HCT116 (cell line): ENCODE measurements around the gene POLE3.

Source experiments
- CEBPB ChIP-seq: IDR thresholded peaks from 2 replicates; pipeline ENCODE4 v1.6.1; 2012; ENCODE audit warnings: low read depth
- CTCF ChIP-seq, 3 experiments: fragments of 200-600 bp in 1 of 3; sonication (generic) in 1 of 3; IDR thresholded peaks in 2 of 3; conservative IDR thresholded peaks in 1 of 3; 2 replicates each; pipeline ENCODE4 v1.5.1; 2012 to 2017; ENCODE audit warnings: low read depth in 2 of 3, low read length in 2 of 3, antibody characterized with exemption in 1 of 3, borderline replicate concordance in 1 of 3, control low read depth in 1 of 3, mild to moderate bottlenecking in 1 of 3, mixed read lengths in 1 of 3, mixed run types in 1 of 3, moderate library complexity in 1 of 3; ENCODE audit not compliant: insufficient read depth in 1 of 3
- EZH2 ChIP-seq: fragments of 200-600 bp; sonication (generic); IDR thresholded peaks from 2 replicates; pipeline ENCODE4 v1.6.1; 2017; ENCODE audit warnings: antibody characterized with exemption, mixed run types
- EZH2phosphoT487 ChIP-seq: fragments of 200-600 bp; IDR thresholded peaks from 2 replicates; pipeline ENCODE4 v1.6.1; 2018; ENCODE audit warnings: antibody characterized with exemption, borderline replicate concordance
- POLR2A ChIP-seq: IDR thresholded peaks from 2 replicates; pipeline ENCODE4 v1.7.0; 2011; ENCODE audit warnings: borderline replicate concordance; ENCODE audit not compliant: insufficient read depth, insufficient read length; ENCODE audit errors: extremely low read depth
- SRF ChIP-seq: IDR thresholded peaks from 2 replicates; pipeline ENCODE4 v1.6.1; 2012; ENCODE audit warnings: low read depth
- YY1 ChIP-seq: IDR thresholded peaks from 2 replicates; pipeline ENCODE4 v1.6.1; 2011; ENCODE audit warnings: low read length, low read depth, moderate library complexity, mild to moderate bottlenecking; ENCODE audit not compliant: insufficient replicate concordance; ENCODE audit errors: extremely low read depth

DNA sequence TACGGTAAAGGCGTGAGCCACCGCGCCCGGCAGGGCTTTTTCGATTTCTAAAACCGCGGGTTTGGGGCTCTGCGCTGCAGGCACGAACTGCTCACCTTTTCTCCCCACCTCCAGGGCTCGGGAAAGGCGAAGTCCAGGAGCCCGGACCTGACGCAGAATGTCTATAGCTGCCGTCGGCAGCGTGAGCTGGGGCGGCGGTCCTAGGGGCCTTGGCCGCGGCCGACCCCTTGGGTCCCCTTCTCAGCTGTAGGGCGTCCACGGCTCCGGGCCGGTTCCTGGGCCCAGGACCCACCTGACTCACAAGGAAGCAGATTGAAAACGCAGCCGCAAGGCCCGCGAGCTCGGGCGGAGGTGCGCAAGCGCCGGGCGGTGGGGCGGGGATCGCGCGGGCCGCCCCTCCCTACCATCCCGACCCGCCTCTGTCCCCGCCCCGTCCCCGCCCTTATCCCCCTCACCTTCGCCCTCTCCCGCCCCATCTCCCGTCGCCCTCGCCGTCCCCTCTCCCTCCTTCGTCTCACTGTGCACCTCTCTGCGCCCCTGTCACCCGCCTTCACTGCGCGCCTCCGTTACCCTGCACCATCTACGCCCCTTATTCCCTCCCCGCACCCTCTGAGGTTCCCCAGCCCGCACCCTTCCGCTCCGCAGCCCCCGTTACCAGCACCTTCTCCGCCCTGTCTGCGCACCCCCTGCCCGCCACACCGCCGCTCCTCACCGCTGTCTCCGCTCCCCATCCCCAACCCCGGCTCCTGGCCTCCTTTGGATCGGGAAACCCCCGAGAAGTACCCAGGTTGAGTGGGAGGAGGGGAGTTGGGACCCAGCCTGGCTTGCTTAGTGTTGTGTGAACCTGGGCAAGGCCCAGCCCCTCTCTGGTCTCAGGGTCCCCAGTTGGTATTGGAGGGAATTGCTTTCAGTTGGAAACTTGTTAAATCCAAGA is 33.6 kb downstream of the POLE3 start, which contains the start of gene HDHD3:
- TF ChIP-seq CTCF (IDR thresholded peaks at IDR 0.05 in 2 of 3, conservative IDR thresholded peaks at IDR 0.05 in 1 of 3; ENCODE audit: borderline replicate concordance in 1 of 3, insufficient read depth in 1 of 3, low read depth in 2 of 3, low read length in 2 of 3) (no peak), YY1 (peak; percentile 11), POLR2A (peak; percentile 49), EZH2phosphoT487 (no peak), SRF (no peak), CEBPB (no peak), EZH2 (no peak)
